Loucy (cell line): ENCODE results near the gene INPP5D.
A peak's percentile ranks its signal among the peaks of the same experiment; 100 is the strongest.

Experiments used
- H2AFZ ChIP-seq: fragments of 200-600 bp; sonication (generic); 2 replicates; pipeline ENCODE4 v1.6.0; 2016; ENCODE audit warnings: antibody characterized with exemption, mild to moderate bottlenecking, low read length, moderate library complexity
- H3F3A ChIP-seq: fragments of 200-600 bp; 2 replicates; pipeline ENCODE4 v1.6.0; 2016; ENCODE audit warnings: antibody characterized with exemption, low read depth, mild to moderate bottlenecking
- H3K27me3 ChIP-seq: fragments of 200-600 bp; sonication (generic); 2 replicates; pipeline ENCODE4 v1.6.1; 2014; ENCODE audit warnings: low read length, mild to moderate bottlenecking; ENCODE audit not compliant: insufficient read depth, poor library complexity, severe bottlenecking
- H3K36me3 ChIP-seq: fragments of 200-600 bp; sonication (generic); 2 replicates; pipeline ENCODE4 v1.6.1; 2016; ENCODE audit warnings: low read length; ENCODE audit not compliant: insufficient read depth
- H3K4me1 ChIP-seq: fragments of 200-600 bp; sonication (generic); 2 replicates; pipeline ENCODE4 v1.5.1; 2014; ENCODE audit warnings: low read length, mild to moderate bottlenecking; ENCODE audit not compliant: insufficient read depth, poor library complexity, severe bottlenecking
- H3K4me2 ChIP-seq: fragments of 200-600 bp; sonication (generic); 2 replicates; pipeline ENCODE4 v1.6.0; 2014; ENCODE audit warnings: antibody characterized with exemption, low read length, low read depth, mild to moderate bottlenecking; ENCODE audit not compliant: poor library complexity, severe bottlenecking
- H3K4me3 ChIP-seq: fragments of 200-600 bp; sonication (generic); 2 replicates; pipeline ENCODE4 v1.5.1; 2014; ENCODE audit warnings: low read length, mild to moderate bottlenecking, mixed read lengths; ENCODE audit not compliant: poor library complexity, severe bottlenecking
- H3K79me2 ChIP-seq: fragments of 200-600 bp; sonication (generic); 2 replicates; pipeline ENCODE4 v1.6.1; 2014; ENCODE audit warnings: low read length; ENCODE audit not compliant: insufficient read depth
- H3K9ac ChIP-seq: fragments of 200-600 bp; sonication (generic); 2 replicates; pipeline ENCODE4 v1.6.0; 2014; ENCODE audit warnings: mild to moderate bottlenecking, low read depth, low read length, moderate library complexity; ENCODE audit not compliant: poor library complexity, severe bottlenecking
- H3K9me2 ChIP-seq: fragments of 200-600 bp; sonication (generic); replicated peaks from 2 replicates; pipeline ENCODE4 v1.6.1; 2016; ENCODE audit warnings: low read depth, low read length, mixed read lengths
- H3K9me3 ChIP-seq: fragments of 200-600 bp; sonication (generic); 2 replicates; pipeline ENCODE4 v1.6.1; 2014; ENCODE audit warnings: mild to moderate bottlenecking, antibody characterized with exemption, low read length, low read depth; ENCODE audit not compliant: insufficient read depth
- H4K20me1 ChIP-seq: fragments of 200-600 bp; sonication (generic); 2 replicates; pipeline ENCODE4 v1.6.0; 2014; ENCODE audit warnings: antibody characterized with exemption, low read length, mild to moderate bottlenecking; ENCODE audit not compliant: insufficient read depth, poor library complexity, severe bottlenecking
- EZH2phosphoT487 ChIP-seq: fragments of 200-600 bp; IDR thresholded peaks from 2 replicates; pipeline ENCODE4 v1.6.1; 2018; ENCODE audit warnings: antibody characterized with exemption, mild to moderate bottlenecking, moderate library complexity, borderline replicate concordance
- TF ChIP-seq, protein P1 (sequence below): fragments of 200-600 bp; sonication (generic); conservative IDR thresholded peaks from 2 replicates; pipeline ENCODE4 v1.5.1; 2014; ENCODE audit warnings: mild to moderate bottlenecking, antibody characterized with exemption, low read length

Gene INPP5D

DNA sequence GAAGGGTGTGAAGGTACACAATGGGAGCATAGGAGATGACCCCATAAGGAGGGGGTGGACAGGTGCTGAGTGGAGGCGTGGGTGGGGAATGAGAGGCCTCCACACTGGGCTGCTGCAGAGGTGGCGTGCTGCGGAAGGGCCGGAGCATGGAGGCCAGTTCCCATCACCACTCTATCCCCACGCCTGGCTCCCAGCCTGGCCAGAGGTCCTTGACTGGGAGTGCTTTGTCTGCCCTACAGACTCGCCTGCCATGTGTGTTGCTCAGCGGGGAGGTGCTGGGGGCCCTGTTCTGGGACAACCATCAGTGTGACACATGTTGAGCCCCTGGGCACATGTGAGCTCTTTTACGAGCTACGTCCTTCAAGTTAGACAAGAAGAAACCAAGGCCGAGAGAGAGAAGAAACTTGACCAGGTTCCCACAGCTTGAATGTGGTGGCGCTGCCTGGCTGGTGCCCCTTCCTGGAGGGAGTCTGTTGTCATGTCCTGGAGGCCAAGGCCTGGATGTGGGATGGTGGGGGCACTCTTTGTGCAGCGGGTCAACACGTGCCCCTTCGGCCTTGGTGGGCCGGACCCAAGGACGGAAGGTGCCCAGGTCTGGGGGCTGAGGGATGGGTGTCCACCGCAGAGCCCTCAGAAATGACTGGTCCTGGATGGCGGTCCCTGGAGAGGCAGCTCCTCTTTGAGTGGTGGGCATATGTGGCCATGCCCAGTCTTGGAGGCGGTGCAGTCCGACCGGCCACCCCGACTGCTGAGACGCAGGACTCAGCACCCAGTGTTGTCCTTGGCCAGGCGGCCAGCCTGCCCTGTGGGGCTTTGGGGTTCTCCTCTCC, 1.2 kb upstream of the INPP5D start:
- Histone ChIP-seq H4K20me1 (peaks cover 35% of the 10 kb centered on the region), H3K9ac (peak overlapping the region; percentile 98), H3K4me3 (peak overlapping the region; percentile 99), H3K4me1 (peaks cover 36% of the 10 kb centered on the region), H3K36me3 (no peaks in the 10 kb centered on the region), H3K9me3 (no peaks in the 10 kb centered on the region), H3K4me2 (peak overlapping the region; percentile 94), H2AFZ (no peak overlapping the region), H3K27me3 (no peaks in the 10 kb centered on the region), H3F3A (no peaks in the 10 kb centered on the region), H3K9me2 (no peaks in the 10 kb centered on the region), H3K79me2 (peaks cover 37% of the 10 kb centered on the region)
- no peak for TF ChIP-seq EZH2phosphoT487
- TF ChIP-seq, protein P1, sequence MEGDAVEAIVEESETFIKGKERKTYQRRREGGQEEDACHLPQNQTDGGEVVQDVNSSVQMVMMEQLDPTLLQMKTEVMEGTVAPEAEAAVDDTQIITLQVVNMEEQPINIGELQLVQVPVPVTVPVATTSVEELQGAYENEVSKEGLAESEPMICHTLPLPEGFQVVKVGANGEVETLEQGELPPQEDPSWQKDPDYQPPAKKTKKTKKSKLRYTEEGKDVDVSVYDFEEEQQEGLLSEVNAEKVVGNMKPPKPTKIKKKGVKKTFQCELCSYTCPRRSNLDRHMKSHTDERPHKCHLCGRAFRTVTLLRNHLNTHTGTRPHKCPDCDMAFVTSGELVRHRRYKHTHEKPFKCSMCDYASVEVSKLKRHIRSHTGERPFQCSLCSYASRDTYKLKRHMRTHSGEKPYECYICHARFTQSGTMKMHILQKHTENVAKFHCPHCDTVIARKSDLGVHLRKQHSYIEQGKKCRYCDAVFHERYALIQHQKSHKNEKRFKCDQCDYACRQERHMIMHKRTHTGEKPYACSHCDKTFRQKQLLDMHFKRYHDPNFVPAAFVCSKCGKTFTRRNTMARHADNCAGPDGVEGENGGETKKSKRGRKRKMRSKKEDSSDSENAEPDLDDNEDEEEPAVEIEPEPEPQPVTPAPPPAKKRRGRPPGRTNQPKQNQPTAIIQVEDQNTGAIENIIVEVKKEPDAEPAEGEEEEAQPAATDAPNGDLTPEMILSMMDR = no peak

DNA sequence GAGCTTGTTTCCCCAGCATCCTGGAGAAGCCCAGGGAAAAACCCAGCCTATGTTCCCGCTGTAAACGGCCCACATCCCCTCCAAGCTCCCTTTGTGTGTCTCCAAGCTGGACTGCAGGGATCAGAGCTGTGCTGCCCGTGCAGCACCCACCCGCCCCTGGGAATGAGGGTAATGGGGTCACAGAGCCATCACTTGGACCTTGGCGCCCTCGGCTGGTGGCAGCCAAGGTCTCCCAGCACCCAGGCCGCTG, 670 bp upstream of the INPP5D start:
- H3K79me2 ChIP-seq = peaks cover 43% of the 10 kb centered on the region
- peak overlapping the region; percentile 99 for H3K4me3 ChIP-seq
- H3K9ac ChIP-seq = peak overlapping the region; percentile 98
- peaks cover 41% of the 10 kb centered on the region for H3K4me1 ChIP-seq
- H3K9me2 ChIP-seq = no peaks in the 10 kb centered on the region
- H3K4me2 ChIP-seq = peak overlapping the region; percentile 94
- H3F3A ChIP-seq = no peaks in the 10 kb centered on the region
- H3K9me3 ChIP-seq = no peaks in the 10 kb centered on the region
- TF ChIP-seq, protein P1 = peak; percentile 61
- no peak for TF ChIP-seq EZH2phosphoT487
- H4K20me1 ChIP-seq = peaks cover 40% of the 10 kb centered on the region
- H3K36me3 ChIP-seq = peaks cover 1% of the 10 kb centered on the region; the same call in 1 of the 2 replicates
- H2AFZ ChIP-seq = peak overlapping the region; percentile 75; the same call in 1 of the 2 replicates
- no peaks in the 10 kb centered on the region for H3K27me3 ChIP-seq

DNA sequence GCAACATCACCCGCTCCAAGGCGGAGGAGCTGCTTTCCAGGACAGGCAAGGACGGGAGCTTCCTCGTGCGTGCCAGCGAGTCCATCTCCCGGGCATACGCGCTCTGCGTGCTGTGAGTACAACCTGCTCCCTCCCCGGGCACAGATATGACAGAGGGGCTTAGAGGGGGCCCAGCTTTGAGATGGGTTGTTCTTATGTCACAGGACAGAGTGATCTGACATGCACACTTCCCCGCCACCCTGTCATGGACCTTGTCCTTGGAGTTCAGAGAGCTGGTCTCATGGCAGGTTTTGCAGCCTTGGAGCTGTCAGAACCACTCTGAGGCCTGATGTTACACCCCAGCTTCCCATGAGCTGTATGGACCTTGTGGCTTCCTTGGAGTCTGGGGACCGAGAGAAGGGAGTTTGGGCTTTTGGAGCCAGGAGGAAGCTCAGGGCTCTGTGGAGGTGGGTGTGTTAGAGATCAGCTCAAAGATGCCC, 398 bp downstream of the INPP5D start:
- Histone ChIP-seq H3K4me1 (peaks cover 48% of the 10 kb centered on the region), H3K27me3 (no peaks in the 10 kb centered on the region), H3K4me3 (peak overlapping the region; percentile 99), H3K9me3 (no peaks in the 10 kb centered on the region), H3K9me2 (no peaks in the 10 kb centered on the region), H3K36me3 (peaks cover 3% of the 10 kb centered on the region; the same call in 1 of the 2 replicates), H2AFZ (peak overlapping the region; percentile 45), H3F3A (no peaks in the 10 kb centered on the region), H3K4me2 (peak overlapping the region; percentile 94), H3K9ac (peak overlapping the region; percentile 98), H4K20me1 (peaks cover 48% of the 10 kb centered on the region), H3K79me2 (peaks cover 53% of the 10 kb centered on the region)
- TF ChIP-seq, protein P1 = 0 out of 2 replicates have a peak, but pooled peaks have one; percentile 13
- no peak for TF ChIP-seq EZH2phosphoT487
